Right atrium auricular region (tissue), 2 donors: ENCODE data around the gene TRIO. TPM values are rescaled to one million over a fixed set of nuclear protein-coding genes. Genes with fewer than 3 reads are reported as not detected.

Experiments
- DNase-seq: peaks from one replicate; pipeline ENCODE4 v3.0.0-alpha.2; 2019; ENCODE audit warnings: low spot score
- H3K27ac ChIP-seq, 2 donors: fragments of 200-600 bp; sonication (generic); 1 replicate in 1 of 2; 2 replicates in 1 of 2; pipeline ENCODE4 v1.5.1; 2016 to 2019
- H3K27me3 ChIP-seq, 2 donors: fragments of 200-600 bp; sonication (generic); one replicate each; pipeline versions ENCODE4 v1.5.1 to v1.6.0; 2017 to 2019
- H3K36me3 ChIP-seq: fragments of 200-600 bp; sonication (generic); one replicate; pipeline ENCODE4 v1.5.1; 2016
- H3K4me1 ChIP-seq, 2 donors: fragments of 200-600 bp; sonication (generic); one replicate each; pipeline versions ENCODE4 v1.5.1 to v1.6.0; 2017 to 2019
- H3K4me3 ChIP-seq, 2 donors: fragments of 200-600 bp; sonication (generic); 1 replicate in 1 of 2; 2 replicates in 1 of 2; pipeline ENCODE4 v1.5.1; 2017 to 2019; ENCODE audit warnings: mild to moderate bottlenecking in 1 of 2, moderate library complexity in 1 of 2
- H3K9me3 ChIP-seq, 2 donors: fragments of 200-600 bp; sonication (generic); one replicate each; pipeline ENCODE4 v1.5.1; 2019
- total RNA-seq, 2 donors: library from RNA; depleted of rRNA; stranded (reverse); fragments of >200 nt; gene quantifications; one replicate each; pipeline ENCODE4 v1.1.0, GENCODE V29; 2016
- TF ChIP-seq, protein P1 (sequence below), 2 donors: fragments of 200-600 bp; sonication (generic); IDR thresholded peaks; one replicate each; pipeline ENCODE4 v1.5.1; 2019; ENCODE audit warnings: antibody characterized with exemption in 2 of 2

The TRIO gene
- total RNA-seq, 2 donors from 2014 or later = 51.6 to 67.0 TPM

DNA sequence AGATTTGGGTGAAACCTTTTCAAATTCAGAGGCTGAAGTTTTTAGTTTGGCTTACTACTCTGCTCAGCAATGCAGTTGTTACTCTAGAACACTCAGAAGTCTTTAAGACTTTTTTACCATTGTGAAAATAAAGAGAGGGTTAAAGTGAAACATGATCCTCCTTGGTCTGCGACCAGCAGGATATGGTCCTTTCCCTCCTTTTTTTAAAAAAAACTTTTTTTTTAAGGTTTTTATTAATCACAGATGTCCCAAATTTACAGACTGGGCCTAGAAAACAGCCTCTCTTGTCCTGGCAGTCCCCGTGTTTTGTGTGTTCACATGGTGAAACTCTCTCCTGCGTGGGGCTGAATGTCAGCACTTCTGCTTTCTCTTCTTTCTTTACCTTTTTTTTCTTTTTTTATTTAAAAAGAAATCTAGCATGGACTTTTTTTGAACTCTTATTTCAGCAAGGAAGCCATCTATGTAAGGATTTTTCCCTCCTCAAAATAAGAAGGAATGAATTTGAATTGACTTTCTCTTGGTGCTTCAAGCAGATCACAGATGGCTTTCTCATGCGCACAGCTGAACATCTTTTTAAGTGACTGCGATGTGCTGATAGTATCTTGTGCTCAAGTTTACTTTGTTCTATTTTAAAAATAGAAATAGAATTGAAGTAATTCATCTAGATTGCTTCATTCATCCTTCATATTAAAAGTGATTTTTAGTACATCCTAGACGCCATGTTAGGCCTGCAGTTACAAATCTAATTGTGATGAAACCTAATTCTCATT is 309.7 kb downstream of the TRIO start:
- Histone ChIP-seq H3K4me1 (peaks cover 0 to 41% of the 10 kb centered on the region in 2 donors), H3K27me3 (no peaks in the 10 kb centered on the region), H3K36me3 (no peaks in the 10 kb centered on the region), H3K4me3 (no peak overlapping the region), H3K9me3 (no peaks in the 10 kb centered on the region), H3K27ac (peak overlapping the region; percentile 4 to 37)
- no peak for DNase-seq
- TF ChIP-seq, protein P1, sequence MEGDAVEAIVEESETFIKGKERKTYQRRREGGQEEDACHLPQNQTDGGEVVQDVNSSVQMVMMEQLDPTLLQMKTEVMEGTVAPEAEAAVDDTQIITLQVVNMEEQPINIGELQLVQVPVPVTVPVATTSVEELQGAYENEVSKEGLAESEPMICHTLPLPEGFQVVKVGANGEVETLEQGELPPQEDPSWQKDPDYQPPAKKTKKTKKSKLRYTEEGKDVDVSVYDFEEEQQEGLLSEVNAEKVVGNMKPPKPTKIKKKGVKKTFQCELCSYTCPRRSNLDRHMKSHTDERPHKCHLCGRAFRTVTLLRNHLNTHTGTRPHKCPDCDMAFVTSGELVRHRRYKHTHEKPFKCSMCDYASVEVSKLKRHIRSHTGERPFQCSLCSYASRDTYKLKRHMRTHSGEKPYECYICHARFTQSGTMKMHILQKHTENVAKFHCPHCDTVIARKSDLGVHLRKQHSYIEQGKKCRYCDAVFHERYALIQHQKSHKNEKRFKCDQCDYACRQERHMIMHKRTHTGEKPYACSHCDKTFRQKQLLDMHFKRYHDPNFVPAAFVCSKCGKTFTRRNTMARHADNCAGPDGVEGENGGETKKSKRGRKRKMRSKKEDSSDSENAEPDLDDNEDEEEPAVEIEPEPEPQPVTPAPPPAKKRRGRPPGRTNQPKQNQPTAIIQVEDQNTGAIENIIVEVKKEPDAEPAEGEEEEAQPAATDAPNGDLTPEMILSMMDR (IDR thresholded peaks at IDR 0.05) = no peak

DNA sequence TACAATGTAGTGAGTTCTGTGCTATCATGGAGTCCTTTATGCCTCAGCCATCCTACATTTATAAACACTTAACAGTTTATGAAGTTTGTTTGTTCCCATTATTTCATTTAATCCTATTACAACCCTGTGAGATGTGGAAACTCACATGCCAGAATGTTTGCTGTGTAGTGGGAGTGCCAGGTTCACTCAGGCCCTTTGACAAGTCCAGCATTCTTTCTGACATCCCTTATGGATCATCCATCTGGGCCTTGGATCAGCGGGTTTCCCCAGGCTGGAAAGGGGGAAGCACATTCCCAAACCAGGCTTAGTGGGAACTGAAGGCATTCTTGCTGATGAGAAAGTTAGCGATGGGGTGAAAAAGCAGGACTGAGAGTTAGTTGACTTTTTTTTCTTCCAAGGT is 310.3 kb downstream of the TRIO start:
- Histone ChIP-seq H3K9me3 (no peaks in the 10 kb centered on the region), H3K4me1 (peaks cover 0 to 39% of the 10 kb centered on the region in 2 donors), H3K36me3 (no peaks in the 10 kb centered on the region), H3K4me3 (no peak overlapping the region), H3K27me3 (no peaks in the 10 kb centered on the region), H3K27ac (peak overlapping the region; percentile 4 to 37)
- TF ChIP-seq, protein P1 (IDR thresholded peaks at IDR 0.05) = no peak
- DNase-seq = no peak

- Histone ChIP-seq H3K36me3 (peaks cover 8% of the 10 kb centered on the region), H3K27me3 (no peaks in the 10 kb centered on the region), H3K27ac (no peak overlapping the region), H3K4me3 (no peak overlapping the region), H3K4me1 (peaks cover 0 to 17% of the 10 kb centered on the region in 2 donors), H3K9me3 (no peaks in the 10 kb centered on the region)
- no peak for DNase-seq
- TF ChIP-seq, protein P1 (IDR thresholded peaks at IDR 0.05) = no peak
Measured at GRCh38 chr5:14455814-14456321, 312.7 kb downstream of the TRIO start.

GRCh38 chr5:14457476-14457875 is 314.3 kb downstream of the TRIO start:
- Histone ChIP-seq H3K27ac (no peak overlapping the region), H3K27me3 (no peaks in the 10 kb centered on the region), H3K36me3 (peaks cover 24% of the 10 kb centered on the region), H3K4me3 (no peak overlapping the region), H3K9me3 (no peaks in the 10 kb centered on the region), H3K4me1 (peaks cover 0 to 10% of the 10 kb centered on the region in 2 donors)
- DNase-seq = no peak
- TF ChIP-seq, protein P1 (IDR thresholded peaks at IDR 0.05) = no peak

GRCh38 chr5:14458414-14458813 is 315.3 kb downstream of the TRIO start:
- DNase-seq = no peak
- TF ChIP-seq, protein P1 (IDR thresholded peaks at IDR 0.05) = no peak
- H3K9me3 ChIP-seq = no peaks in the 10 kb centered on the region
- peaks cover 33% of the 10 kb centered on the region for H3K36me3 ChIP-seq
- no peak overlapping the region for H3K27ac ChIP-seq
- H3K27me3 ChIP-seq = no peaks in the 10 kb centered on the region
- H3K4me1 ChIP-seq = peaks cover 0 to 7% of the 10 kb centered on the region in 2 donors
- no peak overlapping the region for H3K4me3 ChIP-seq
